GOT3 (cell line): ENCODE measurements around the gene TTLL11.

Experiments used
- DNase-seq: peaks from one replicate; lab custom pipeline; 2025; ENCODE audit warnings: mixed read lengths; lab: John Stamatoyannopoulos, UW

The TTLL11 gene

GRCh38 chr9:121772600-121773285 is 320.4 kb downstream of the TTLL11 start:
- DNase-seq, result no peak
